ENCODE measurements around the gene GAB2.

DNA sequence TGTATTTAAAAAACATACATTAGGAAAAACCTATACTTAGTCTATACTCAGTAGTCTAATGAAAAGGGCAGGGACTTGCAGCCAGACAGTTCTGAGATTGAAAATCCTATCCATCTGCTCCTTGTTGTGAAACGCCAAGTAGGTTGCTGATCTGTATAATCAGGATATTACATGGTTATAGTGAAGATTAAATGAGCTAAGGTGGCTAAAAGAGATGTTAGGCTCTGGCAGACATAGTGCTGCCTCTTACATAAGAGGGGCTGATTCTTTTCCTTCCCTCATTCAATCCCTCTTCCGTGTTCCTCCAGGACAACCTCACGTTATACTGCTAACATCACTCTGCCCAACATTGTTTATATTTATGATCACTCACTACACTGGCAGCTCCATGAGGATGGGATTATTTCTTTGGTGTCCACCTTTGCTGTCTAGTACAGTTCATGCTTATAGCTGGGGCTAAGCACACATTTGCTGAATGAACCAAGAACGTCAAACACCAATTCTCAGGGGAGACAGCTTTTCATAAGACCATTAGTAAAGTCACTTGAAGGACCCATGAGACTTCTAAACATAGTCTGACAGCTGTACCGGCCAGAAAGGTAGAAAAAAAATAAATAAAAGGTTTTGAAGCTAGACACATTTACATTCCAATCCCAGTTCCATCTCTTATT lies 46.3 kb downstream of the GAB2 start:
- TF ChIP-seq CTCF (IDR thresholded peaks at IDR 0.05) (no peak), POLR2AphosphoS5 (IDR thresholded peaks at IDR 0.05) (no peak), POLR2A (IDR thresholded peaks at IDR 0.05; ENCODE audit: low read depth) (no peak), EP300 (IDR thresholded peaks at IDR 0.05) (no peak)
